Measurements from ENCODE around the gene COPZ2.

- TF ChIP-seq CTCF (IDR thresholded peaks at IDR 0.05; ENCODE audit: low read length), result no peak
- TF ChIP-seq EZH2 (IDR thresholded peaks at IDR 0.05; ENCODE audit: borderline replicate concordance, low read length), result no peak
Measured at GRCh38 chr17:47997586-47997985, 40.0 kb downstream of the COPZ2 start.

Data from OCI-LY1 (cell line).